OCI-LY1 (cell line): Measurements from ENCODE around the gene MERTK.
"Not testable (repeated sequence)": the region's sequence is repeated elsewhere in the genome, so short reads cannot be mapped to it uniquely, and the experiment has no call there.

Source experiments
- H2AFZ ChIP-seq: fragments of 200-600 bp; sonication (generic), shearing (Covaris generic); 2 replicates; pipeline ENCODE4 v1.6.0; 2014; ENCODE audit warnings: antibody characterized with exemption, mild to moderate bottlenecking, low read length
- H3F3A ChIP-seq: fragments of 200-600 bp; sonication (generic), shearing (Covaris generic); 2 replicates; pipeline ENCODE4 v1.6.0; 2014; ENCODE audit warnings: mild to moderate bottlenecking, antibody characterized with exemption, low read length, moderate library complexity; ENCODE audit not compliant: insufficient read depth
- H3K27ac ChIP-seq: fragments of 200-600 bp; sonication (generic); 2 replicates; pipeline ENCODE4 v1.5.1; 2014; ENCODE audit warnings: low read length, mixed run types, mild to moderate bottlenecking, low read depth; ENCODE audit not compliant: poor library complexity, severe bottlenecking
- H3K27me3 ChIP-seq: fragments of 200-600 bp; sonication (generic); 2 replicates; pipeline ENCODE4 v1.6.0; 2014; ENCODE audit warnings: antibody characterized with exemption, mild to moderate bottlenecking, low read length, moderate library complexity; ENCODE audit not compliant: insufficient read depth
- H3K36me3 ChIP-seq: fragments of 200-600 bp; sonication (generic); 2 replicates; pipeline ENCODE4 v1.6.1; 2014; ENCODE audit warnings: mild to moderate bottlenecking, antibody characterized with exemption, low read length, moderate library complexity, mixed read lengths; ENCODE audit not compliant: insufficient read depth
- H3K4me1 ChIP-seq: fragments of 200-600 bp; sonication (generic); 2 replicates; pipeline ENCODE4 v1.5.1; 2014; ENCODE audit warnings: mild to moderate bottlenecking, low read length, moderate library complexity; ENCODE audit not compliant: insufficient read depth, severe bottlenecking
- H3K4me2 ChIP-seq: fragments of 200-600 bp; sonication (generic), shearing (Covaris generic); 2 replicates; pipeline ENCODE4 v1.6.1; 2014; ENCODE audit warnings: low read length
- H3K4me3 ChIP-seq: fragments of 200-600 bp; sonication (generic); 2 replicates; pipeline ENCODE4 v1.5.1; 2014; ENCODE audit warnings: low read length, low read depth, mild to moderate bottlenecking, mixed read lengths; ENCODE audit not compliant: poor library complexity, severe bottlenecking
- H3K79me2 ChIP-seq: fragments of 200-600 bp; shearing (Covaris generic); 2 replicates; pipeline ENCODE4 v1.6.1; 2016; ENCODE audit warnings: mixed run types, low read length, mixed read lengths; ENCODE audit not compliant: insufficient read depth
- H3K9ac ChIP-seq: fragments of 200-600 bp; sonication (generic), shearing (Covaris generic); 2 replicates; pipeline ENCODE4 v1.6.1; 2014; ENCODE audit warnings: mild to moderate bottlenecking, low read length, mixed read lengths
- H3K9me2 ChIP-seq: fragments of 200-600 bp; sonication (generic), shearing (Covaris generic); 2 replicates; pipeline ENCODE4 v1.6.1; 2014; ENCODE audit warnings: low read depth, mild to moderate bottlenecking, low read length, mixed read lengths
- H3K9me3 ChIP-seq: fragments of 200-600 bp; shearing (Covaris generic); 2 replicates; pipeline ENCODE4 v1.6.1; 2014; ENCODE audit warnings: low read length, mixed read lengths
- H4K20me1 ChIP-seq: fragments of 200-600 bp; sonication (generic), shearing (Covaris generic); 2 replicates; pipeline ENCODE4 v1.6.0; 2016; ENCODE audit warnings: mild to moderate bottlenecking, low read length; ENCODE audit not compliant: insufficient read depth
- EZH2 ChIP-seq: fragments of 200-600 bp; sonication (generic), shearing (Covaris generic); IDR thresholded peaks from 2 replicates; pipeline ENCODE4 v1.8.0; 2017; ENCODE audit warnings: borderline replicate concordance, mixed run types, mild to moderate bottlenecking, antibody characterized with exemption, low read length, moderate library complexity, mixed read lengths
- TF ChIP-seq, protein P1 (sequence below): fragments of 200-600 bp; sonication (generic), shearing (Covaris generic); IDR thresholded peaks from 2 replicates; pipeline ENCODE4 v1.5.1; 2017; ENCODE audit warnings: mild to moderate bottlenecking, antibody characterized with exemption, low read length, moderate library complexity, mixed read lengths

Gene MERTK

DNA sequence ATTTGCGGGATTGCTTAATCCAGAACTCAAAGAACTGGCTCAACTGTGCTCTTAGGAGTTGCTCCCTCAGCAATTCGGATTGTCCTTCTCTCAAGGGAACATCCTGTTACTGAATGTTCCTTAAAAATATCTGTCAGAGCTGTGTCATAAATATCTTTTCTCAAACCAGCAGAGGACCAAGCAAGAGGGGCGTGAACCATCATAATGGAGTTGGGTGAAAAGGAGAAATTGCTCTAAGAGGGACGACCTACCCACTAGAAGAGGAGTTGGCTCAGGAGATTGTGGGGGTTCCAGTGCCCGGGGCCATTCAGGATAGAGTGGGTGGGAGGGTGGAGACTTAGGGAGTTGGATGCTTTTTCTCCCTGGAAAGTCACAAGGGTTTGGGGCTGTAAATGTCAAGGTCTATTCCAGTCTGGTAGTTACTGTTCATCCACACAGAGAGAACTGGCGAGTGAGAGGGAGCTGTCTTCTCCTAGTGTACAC, 59.5 kb downstream of the MERTK start:
- no peaks in the 10 kb centered on the region for H3K27me3 ChIP-seq

DNA sequence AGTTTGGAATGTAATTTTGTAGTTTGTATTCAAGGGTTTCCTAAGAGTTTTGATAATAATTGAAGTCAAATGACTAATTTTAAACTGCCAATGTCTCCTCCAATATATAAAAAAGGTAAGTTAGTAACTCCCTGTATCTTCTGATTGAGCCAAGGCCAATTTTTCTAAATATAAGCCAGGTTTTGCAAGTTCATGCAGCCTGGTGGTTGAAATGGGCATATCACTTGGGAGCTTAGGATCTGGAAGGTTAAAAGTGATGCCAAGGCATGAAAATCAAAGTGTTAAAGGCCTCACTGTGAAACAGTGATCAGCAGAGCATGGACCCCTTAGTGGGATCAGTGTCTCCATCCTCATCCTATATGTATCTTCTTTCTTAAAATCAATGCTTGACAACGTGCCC, 60.5 kb downstream of the MERTK start:
- H3K36me3 ChIP-seq, result no peaks in the 10 kb centered on the region
- no peaks in the 10 kb centered on the region for H3K79me2 ChIP-seq
- H4K20me1 ChIP-seq, result no peaks in the 10 kb centered on the region
- no peak for TF ChIP-seq EZH2
- TF ChIP-seq, protein P1, sequence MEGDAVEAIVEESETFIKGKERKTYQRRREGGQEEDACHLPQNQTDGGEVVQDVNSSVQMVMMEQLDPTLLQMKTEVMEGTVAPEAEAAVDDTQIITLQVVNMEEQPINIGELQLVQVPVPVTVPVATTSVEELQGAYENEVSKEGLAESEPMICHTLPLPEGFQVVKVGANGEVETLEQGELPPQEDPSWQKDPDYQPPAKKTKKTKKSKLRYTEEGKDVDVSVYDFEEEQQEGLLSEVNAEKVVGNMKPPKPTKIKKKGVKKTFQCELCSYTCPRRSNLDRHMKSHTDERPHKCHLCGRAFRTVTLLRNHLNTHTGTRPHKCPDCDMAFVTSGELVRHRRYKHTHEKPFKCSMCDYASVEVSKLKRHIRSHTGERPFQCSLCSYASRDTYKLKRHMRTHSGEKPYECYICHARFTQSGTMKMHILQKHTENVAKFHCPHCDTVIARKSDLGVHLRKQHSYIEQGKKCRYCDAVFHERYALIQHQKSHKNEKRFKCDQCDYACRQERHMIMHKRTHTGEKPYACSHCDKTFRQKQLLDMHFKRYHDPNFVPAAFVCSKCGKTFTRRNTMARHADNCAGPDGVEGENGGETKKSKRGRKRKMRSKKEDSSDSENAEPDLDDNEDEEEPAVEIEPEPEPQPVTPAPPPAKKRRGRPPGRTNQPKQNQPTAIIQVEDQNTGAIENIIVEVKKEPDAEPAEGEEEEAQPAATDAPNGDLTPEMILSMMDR, result no peak
- no peaks in the 10 kb centered on the region for H3K9me3 ChIP-seq
- no peak overlapping the region for H2AFZ ChIP-seq
- no peaks in the 10 kb centered on the region for H3K27me3 ChIP-seq
- no peaks in the 10 kb centered on the region for H3F3A ChIP-seq
- no peak overlapping the region for H3K4me2 ChIP-seq
- no peak overlapping the region for H3K27ac ChIP-seq
- H3K9ac ChIP-seq, result no peak overlapping the region
- H3K4me1 ChIP-seq, result no peaks in the 10 kb centered on the region
- no peaks in the 10 kb centered on the region for H3K9me2 ChIP-seq
- no peak overlapping the region for H3K4me3 ChIP-seq

More for the DNA sequence above, 59.5 kb downstream of the MERTK start:
- H3K4me2 ChIP-seq, result no peak overlapping the region
- H3K4me1 ChIP-seq, result no peaks in the 10 kb centered on the region
- no peak overlapping the region for H3K9ac ChIP-seq
- H3K36me3 ChIP-seq, result no peaks in the 10 kb centered on the region
- no peaks in the 10 kb centered on the region for H4K20me1 ChIP-seq
- H3K9me2 ChIP-seq, result no peaks in the 10 kb centered on the region
- H3F3A ChIP-seq, result no peaks in the 10 kb centered on the region
- H2AFZ ChIP-seq, result no peak overlapping the region
- no peaks in the 10 kb centered on the region for H3K9me3 ChIP-seq
- H3K4me3 ChIP-seq, result no peak overlapping the region
- TF ChIP-seq, protein P1, result no peak
- no peak for TF ChIP-seq EZH2
- H3K79me2 ChIP-seq, result no peaks in the 10 kb centered on the region
- no peak overlapping the region for H3K27ac ChIP-seq

GRCh38 chr2:111961663-111962062, 63.3 kb downstream of the MERTK start:
- no peaks in the 10 kb centered on the region for H4K20me1 ChIP-seq
- H3K27me3 ChIP-seq, result no peaks in the 10 kb centered on the region
- no peak overlapping the region for H3K9ac ChIP-seq
- no peak overlapping the region for H3K27ac ChIP-seq
- H3K79me2 ChIP-seq, result no peaks in the 10 kb centered on the region
- no peaks in the 10 kb centered on the region for H3K9me3 ChIP-seq
- no peaks in the 10 kb centered on the region for H3K9me2 ChIP-seq
- TF ChIP-seq, protein P1, result no peak
- no peak for TF ChIP-seq EZH2
- no peaks in the 10 kb centered on the region for H3K4me1 ChIP-seq
- no peak overlapping the region for H3K4me2 ChIP-seq
- no peak overlapping the region for H2AFZ ChIP-seq
- H3K4me3 ChIP-seq, result no peak overlapping the region
- no peaks in the 10 kb centered on the region for H3K36me3 ChIP-seq
- no peaks in the 10 kb centered on the region for H3F3A ChIP-seq

GRCh38 chr2:111963086-111963485, 64.7 kb downstream of the MERTK start:
- not testable (repeated sequence) for H3K36me3 ChIP-seq, H3K27me3 ChIP-seq, H3K27ac ChIP-seq, H3K79me2 ChIP-seq, H3F3A ChIP-seq, H3K4me3 ChIP-seq, H3K9ac ChIP-seq, H3K9me3 ChIP-seq, H3K9me2 ChIP-seq, H3K4me1 ChIP-seq, H3K4me2 ChIP-seq, H4K20me1 ChIP-seq, H2AFZ ChIP-seq

- H3K27ac ChIP-seq, H3K4me1 ChIP-seq, H2AFZ ChIP-seq, H4K20me1 ChIP-seq, H3K9ac ChIP-seq, H3F3A ChIP-seq, H3K4me3 ChIP-seq, H3K36me3 ChIP-seq, H3K9me2 ChIP-seq, H3K4me2 ChIP-seq, H3K79me2 ChIP-seq, H3K27me3 ChIP-seq, H3K9me3 ChIP-seq: not testable (repeated sequence)
These were observed 65.1 kb downstream of the MERTK start for GRCh38 chr2:111963508-111963907.
